IMR-90 (cell line): ENCODE data around the gene TRIM46.

Experiments
- CEBPB ChIP-seq: IDR thresholded peaks from 2 replicates; pipeline ENCODE4 v1.6.1; 2012; ENCODE audit warnings: low read depth, low read length, improper control_type of control experiment
- CTCF ChIP-seq: conservative IDR thresholded peaks from 2 replicates; pipeline ENCODE4 v1.5.1; 2012; ENCODE audit warnings: mild to moderate bottlenecking, low read depth, low read length, improper control_type of control experiment
- FOS ChIP-seq: fragments of 150-350 bp; IDR thresholded peaks from 2 replicates; pipeline ENCODE4 v1.6.1; 2016; ENCODE audit warnings: low read depth, low read length
- POLR2A ChIP-seq: IDR thresholded peaks from 2 replicates; pipeline ENCODE4 v1.6.1; 2012; ENCODE audit warnings: mild to moderate bottlenecking, low read depth, low read length

GRCh38 chr1:155126556-155127104 lies 47.0 kb upstream of the TRIM46 start:
- TF ChIP-seq CTCF (no peak), CEBPB (no peak), POLR2A (no peak), FOS (no peak)
